Cardiac septum (tissue), 1 donor: Measurements from ENCODE around the gene AKAP5. TPM values are rescaled to one million over a fixed set of nuclear protein-coding genes. Genes with fewer than 3 reads are reported as not detected.

Source experiments
- DNase-seq: peaks from one replicate; pipeline ENCODE4 v3.0.0-alpha.2; 2020; ENCODE audit warnings: low spot score
- intact Hi-C: fragments of 100-400 bp; cut with DNase I; formaldehyde crosslinking; loops from one replicate; pipeline ENCODE4 v1.14.0; 2022
- long read RNA-seq: library from polyadenylated mRNA; unstranded; transcript quantifications from one replicate; pipeline ENCODE4 v2.0.0, GENCODE V29; 2021
- total RNA-seq: library from RNA; stranded (reverse); fragmentation: NEBNext Ultra II Directional; extraction: Animal tissue kit (Norgen Biotek cat#: 25700); gene quantifications from one replicate; pipeline ENCODE4 v1.2.1, GENCODE V29; 2021
- donor health status: DM: no; HTN: no; CAD: no.

AKAP5 gene
- 0.51 TPM for total RNA-seq
- long read RNA-seq, partial matches to known transcripts = 0 of 1 reads
- long read RNA-seq, other reads (novel, unspliced or antisense) = 0 of 1 reads

DNA sequence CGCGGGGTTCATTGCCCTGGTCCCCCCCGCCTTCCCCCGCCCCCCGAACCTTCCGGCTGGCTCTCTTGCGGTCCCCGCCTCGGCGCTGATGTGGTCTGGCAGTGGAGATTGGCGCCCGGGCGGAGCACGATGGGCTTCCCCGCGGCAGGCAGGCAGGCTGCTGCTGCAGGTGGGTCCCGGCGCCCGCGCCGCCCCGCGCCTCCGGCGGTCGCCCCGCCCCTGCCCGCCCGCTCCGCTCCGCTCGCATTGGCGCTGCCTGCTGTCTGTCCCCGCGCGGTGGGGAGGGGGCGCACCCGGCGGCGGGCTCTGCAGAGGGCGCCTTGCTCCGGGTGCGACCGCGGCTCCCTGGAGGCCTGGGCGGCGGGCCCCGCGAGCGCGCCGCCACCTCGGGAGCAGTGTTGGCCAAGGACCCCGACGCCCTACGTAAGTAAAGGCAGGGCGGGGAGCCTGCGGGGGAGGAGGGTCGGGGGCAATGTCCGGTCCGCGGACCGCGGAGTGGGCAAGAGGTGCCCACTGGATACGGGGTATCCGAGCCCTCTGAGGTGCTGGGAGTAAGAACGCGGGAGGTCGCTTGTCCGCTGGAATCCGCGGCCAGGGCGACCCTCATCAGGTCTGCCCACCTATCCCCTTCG lies at the start of gene AKAP5:
Gene AKAP5 (plus strand): TSS at position 309 of the 632 bp plus-strand sequence. CDS start 2,896 bp downstream, outside the sequence.
- peak; percentile 79 for DNase-seq
- intact Hi-C loops = no loop called here

DNA sequence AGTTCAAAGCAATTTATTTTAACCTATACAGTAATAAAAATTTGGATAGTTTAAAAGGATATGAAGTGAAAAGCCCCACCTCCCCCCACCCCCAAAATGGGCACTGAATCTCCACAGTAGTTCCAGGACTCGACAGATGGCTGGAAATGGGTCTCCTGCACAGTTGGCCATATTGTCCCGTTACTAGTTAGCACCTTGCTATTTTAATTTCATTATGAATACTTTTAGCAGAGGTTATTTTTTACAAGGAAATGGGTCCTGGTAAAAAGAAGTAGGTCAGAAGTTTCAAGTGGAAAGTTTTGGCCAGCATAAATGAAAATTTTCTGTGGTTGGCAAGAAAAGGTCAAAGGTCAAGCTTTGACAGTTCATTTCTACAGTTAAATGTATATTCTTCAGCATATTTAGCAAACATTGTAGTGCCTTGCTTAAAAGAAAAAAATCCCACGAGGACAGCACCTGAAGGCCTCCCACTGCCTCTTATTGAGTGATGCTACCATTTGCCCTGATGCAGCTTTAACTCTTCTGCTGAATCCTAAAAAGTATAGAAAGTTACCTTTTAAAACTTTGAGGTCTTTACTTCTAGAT lies 48.9 kb upstream of the AKAP5 start:
- no peak for DNase-seq
- intact Hi-C loops = no loop called here

- DNase-seq = no peak
- intact Hi-C loops = no loop called here
Observed at GRCh38 chr14:64417055-64417770, 48.1 kb upstream of the AKAP5 start.

GRCh38 chr14:64417771-64418125 lies 47.6 kb upstream of the AKAP5 start:
- intact Hi-C loops = no loop called here
- no peak for DNase-seq

GRCh38 chr14:64419003-64419402 lies 46.3 kb upstream of the AKAP5 start:
- no peak for DNase-seq
- intact Hi-C loops = no loop called here

DNA sequence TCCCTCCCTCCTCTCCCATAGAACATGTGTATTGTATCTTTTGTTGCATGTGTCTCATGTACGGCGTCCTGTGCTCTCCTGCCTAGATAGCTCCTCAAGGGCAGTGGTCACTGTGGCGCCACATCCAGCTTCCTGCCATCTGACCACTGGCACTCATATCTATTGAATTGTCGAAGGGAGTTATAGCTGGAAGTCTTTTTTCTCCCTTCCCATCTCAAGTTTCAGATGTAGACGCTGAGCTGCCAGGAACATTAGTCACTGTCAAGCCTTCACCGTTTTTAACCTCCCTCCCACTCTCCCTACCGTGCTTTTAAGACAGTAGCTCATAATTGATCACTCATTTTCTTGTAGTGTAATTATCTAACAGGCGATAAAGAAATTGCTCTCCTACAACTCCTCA lies 44.1 kb upstream of the AKAP5 start:
- intact Hi-C loops = no loop called here
- DNase-seq = no peak

DNA sequence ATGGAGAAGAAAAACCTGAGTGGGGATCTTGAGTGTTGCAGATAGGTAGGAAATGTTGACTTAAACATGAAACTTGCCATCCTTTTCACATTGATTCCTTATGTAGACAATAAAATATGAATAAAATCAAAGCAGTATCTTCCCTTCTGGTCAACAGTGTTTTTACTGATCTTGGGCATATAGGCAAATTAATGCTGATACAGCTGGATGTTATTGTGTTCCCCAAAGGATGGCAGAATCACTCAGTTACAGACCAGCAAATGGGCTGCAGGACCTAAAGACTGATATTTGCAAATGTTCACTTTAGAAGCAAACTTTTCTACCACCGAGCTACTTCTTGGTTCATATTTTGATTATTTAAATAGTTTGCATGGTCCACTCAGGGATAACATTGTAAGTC lies 43.3 kb upstream of the AKAP5 start:
- intact Hi-C loops = no loop called here
- DNase-seq = no peak

DNA sequence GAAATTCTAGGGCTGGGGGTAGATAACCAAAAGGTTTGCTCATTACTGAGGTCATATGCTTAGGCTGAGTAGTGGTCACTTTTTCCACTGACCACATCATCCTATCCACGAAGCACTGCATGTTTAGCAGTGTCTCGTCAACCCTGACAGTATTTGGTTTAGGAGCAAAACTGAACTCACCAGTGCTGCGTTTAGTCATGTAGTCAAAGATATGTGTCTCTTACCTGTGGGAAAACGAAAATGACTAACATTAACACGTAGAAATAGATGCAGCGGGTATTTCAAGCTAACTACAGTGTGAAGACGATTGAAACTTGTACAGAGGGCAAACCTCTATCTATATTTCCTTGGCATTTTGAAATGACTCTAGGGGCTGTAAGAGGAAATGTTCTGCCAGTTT lies 42.5 kb upstream of the AKAP5 start:
- intact Hi-C loops = no loop called here
- no peak for DNase-seq

DNA sequence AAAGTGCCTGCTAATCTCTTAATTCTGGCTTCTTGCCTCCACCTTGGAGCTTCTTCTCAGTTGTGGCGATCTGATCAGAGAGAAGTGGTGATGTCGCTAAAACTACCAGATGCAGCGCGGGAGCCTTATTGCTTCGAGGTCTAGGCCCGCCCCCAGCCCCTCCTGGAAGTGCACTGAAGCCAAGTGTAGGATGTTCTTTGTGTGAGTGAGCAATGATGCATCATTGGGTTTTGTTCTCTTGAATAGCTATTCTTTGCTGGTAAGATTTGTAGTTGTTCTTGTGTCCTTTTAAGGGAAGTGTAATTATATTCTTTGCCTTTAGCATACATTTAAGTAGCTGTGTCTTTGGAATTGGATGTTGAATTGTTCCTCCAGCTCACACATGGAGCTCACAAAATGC lies 41.3 kb upstream of the AKAP5 start:
- intact Hi-C loops = no loop called here
- no peak for DNase-seq

DNA sequence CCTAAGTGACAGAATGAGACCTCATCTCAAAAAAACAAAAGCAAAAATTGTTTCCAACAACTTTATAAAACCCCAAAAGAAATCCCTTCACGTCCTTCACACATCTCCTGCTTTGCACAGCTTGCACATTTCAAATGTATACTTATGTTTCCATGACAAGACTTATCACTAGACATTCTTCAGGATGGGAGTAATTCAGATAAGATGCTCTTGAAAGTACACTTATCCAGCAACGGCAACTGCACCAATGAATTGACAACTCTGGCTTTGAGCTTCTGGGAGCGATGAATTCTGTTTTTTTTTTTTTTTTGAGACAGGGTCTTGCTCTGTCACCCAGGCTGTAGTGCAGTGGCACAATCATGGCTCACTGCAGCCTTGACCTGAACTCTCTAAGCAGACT lies 30.8 kb upstream of the AKAP5 start:
- DNase-seq = no peak
- intact Hi-C loops = loop anchor here (5.0 to 10.0 kb wide), 2 partner anchors 43 to 200 kb away; no protein-coding TSS in a partner anchor

DNA sequence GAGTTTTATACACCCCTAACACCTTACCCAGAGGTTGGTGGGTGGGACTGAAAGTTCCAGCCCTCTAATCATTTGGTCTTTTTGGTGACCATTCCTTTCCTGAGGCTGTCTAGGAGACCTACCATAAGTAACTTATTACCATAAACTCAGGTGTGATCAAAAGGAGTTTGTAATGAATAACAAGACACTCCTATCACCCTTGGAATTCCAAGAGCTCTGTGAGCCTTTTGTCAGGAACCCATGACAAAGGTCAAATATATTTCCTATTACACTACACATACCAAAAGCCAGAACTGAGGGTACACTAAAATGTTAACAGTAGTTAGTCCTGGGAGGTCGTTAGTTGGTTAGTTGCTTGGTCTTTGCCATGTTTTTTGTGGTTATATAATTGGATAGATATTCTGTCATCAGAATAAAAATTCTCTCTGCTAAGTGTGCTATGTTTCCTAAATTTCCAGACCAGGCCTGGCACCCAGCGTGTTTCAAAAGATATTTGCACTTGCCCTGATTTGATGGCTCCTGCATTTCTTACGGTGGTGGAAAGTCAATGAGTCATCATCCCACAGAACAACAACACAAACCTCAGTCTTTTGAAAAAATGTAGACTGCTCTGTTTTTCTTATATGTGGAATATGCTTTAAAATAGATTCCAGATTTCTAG lies 27.0 kb upstream of the AKAP5 start:
- no peak for DNase-seq
- intact Hi-C loops = loop anchor here (10.0 kb wide), 1 partner anchor 196 kb away; no protein-coding TSS in a partner anchor

- intact Hi-C loops = loop anchor here (10.0 kb wide), 1 partner anchor 196 kb away; no protein-coding TSS in a partner anchor
- no peak for DNase-seq
Observed at GRCh38 chr14:64439141-64439540, 26.2 kb upstream of the AKAP5 start.

DNA sequence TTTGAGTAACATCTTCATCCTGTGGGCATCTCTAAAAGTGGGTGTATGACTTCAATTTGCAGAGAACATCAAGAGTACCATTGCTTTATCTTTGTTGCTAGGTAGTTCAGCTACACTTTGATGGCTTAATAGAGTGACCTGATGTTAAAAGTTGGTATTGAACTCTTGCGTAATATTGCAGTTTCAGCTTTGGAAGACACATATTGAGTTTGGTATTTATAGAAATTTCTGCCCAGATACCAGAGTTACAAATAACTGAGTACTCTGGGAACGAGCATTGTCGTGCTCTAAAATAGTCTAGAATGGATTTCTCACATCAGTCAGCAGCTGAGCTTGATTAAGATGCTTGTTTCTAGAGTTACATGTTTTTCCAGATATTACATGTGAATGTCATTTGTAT lies 24.8 kb upstream of the AKAP5 start:
- intact Hi-C loops = loop anchor here (5.0 kb wide), 1 partner anchor 62 kb away; the partner anchor contains the start of genes ZBTB1 and ZBTB25
- DNase-seq = no peak

- intact Hi-C loops = loop anchor here (5.0 kb wide), 1 partner anchor 60 kb away; the partner anchor contains the start of genes ZBTB1 and ZBTB25
- no peak for DNase-seq
Observed at GRCh38 chr14:64442300-64442988, 22.9 kb upstream of the AKAP5 start.

- intact Hi-C loops = loop anchor here (5.0 kb wide), 1 partner anchor 58 kb away; the partner anchor contains the start of genes ZBTB1 and ZBTB25
- DNase-seq = no peak
Observed at GRCh38 chr14:64444140-64444539, 21.2 kb upstream of the AKAP5 start.

- DNase-seq = no peak
- intact Hi-C loops = loop anchor here (5.0 kb wide), 1 partner anchor 57 kb away; the partner anchor contains the start of genes ZBTB1 and ZBTB25
Observed at GRCh38 chr14:64444984-64445845, 20.1 kb upstream of the AKAP5 start.

DNA sequence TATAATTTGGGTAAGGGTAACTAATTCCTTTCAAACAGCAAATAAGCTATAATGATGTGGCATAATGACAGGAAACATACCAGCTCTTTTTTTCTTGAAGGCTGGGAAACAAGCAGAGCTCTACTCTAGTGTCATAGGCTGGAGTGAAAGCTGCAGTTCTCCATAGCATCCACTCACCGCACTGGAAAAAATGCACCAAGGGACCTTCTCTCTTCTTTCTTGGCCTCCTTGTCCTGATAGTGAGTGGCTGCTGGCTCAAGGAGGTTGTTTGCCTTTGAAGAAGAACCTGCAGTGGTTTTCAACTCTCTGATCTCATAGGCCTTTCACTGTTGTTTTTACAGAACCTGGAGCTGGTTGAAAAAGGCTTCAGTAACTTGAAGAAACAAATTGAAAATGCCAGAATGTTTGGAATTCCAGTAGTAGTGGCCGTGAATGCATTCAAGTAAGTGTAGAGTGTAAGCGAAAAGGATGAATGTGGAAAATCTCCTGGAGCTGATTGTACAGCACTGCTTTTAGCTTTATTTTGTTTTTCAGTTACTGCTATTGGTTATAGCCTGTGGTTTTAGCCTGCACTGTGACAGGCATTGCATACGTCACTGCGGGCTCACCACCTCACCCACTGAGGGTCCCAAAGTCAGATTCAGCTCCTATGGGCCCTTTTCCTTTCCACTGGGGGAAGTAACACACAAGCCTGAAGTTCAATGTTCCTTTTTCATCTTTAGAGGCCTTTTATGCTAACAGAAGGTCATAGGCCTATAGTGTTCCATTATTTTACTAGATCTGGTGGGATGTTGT lies 17.2 kb upstream of the AKAP5 start:
- no peak for DNase-seq
- intact Hi-C loops = no loop called here

- DNase-seq = no peak
- intact Hi-C loops = no loop called here
Observed at GRCh38 chr14:64450255-64450654, 15.0 kb upstream of the AKAP5 start.
